Pancreas (tissue), 10 donors: ENCODE results near the gene F11R. TPM values are rescaled to one million over a fixed set of nuclear protein-coding genes. Genes with fewer than 3 reads are reported as not detected.

ENCODE experiments used
- ATAC-seq, 4 donors: fragments of 200-7000 bp; cut with Tn5 transposase; one replicate each; pipeline versions ENCODE4 v1.8.0 to v1.9.1; 2020; ENCODE audit warnings: mild to moderate bottlenecking in 4 of 4, moderate library complexity in 4 of 4
- DNase-seq, 6 donors: peaks; one replicate each; pipeline ENCODE4 v3.0.0-alpha.2; 2020
- FAIRE-seq: peaks from 2 replicates; lab custom pipeline; 2012; peaks lifted over from hg19 to GRCh38; lab: Jason Lieb, UNC
- H3K27ac ChIP-seq, 4 donors: fragments of 200-600 bp; sonication (generic); 1 replicate in 3 of 4; 2 replicates in 1 of 4; pipeline versions ENCODE4 v1.5.0 to v1.8.0; 2020
- H3K27me3 ChIP-seq, 4 donors: fragments of 200-600 bp; one replicate each; pipeline ENCODE4 v1.8.0; 2021
- H3K36me3 ChIP-seq, 3 donors: fragments of 200-600 bp; sonication (generic) in 1 of 3; one replicate each; pipeline versions ENCODE4 v1.5.0 to v1.8.0; 2020 to 2021
- H3K4me1 ChIP-seq, 3 donors: fragments of 200-600 bp; one replicate each; pipeline ENCODE4 v1.8.0; 2021
- H3K4me3 ChIP-seq, 4 donors: fragments of 200-600 bp; sonication (generic) in 2 of 4; one replicate each; pipeline versions ENCODE4 v1.5.0 to v1.8.0; 2020 to 2021
- H3K9me3 ChIP-seq, 4 donors: fragments of 200-600 bp; one replicate each; pipeline ENCODE4 v1.8.0; 2021
- CTCF ChIP-seq, 4 donors: fragments of 200-600 bp; sonication (generic) in 3 of 4; IDR thresholded peaks; one replicate each; pipeline versions ENCODE4 v1.5.0 to v1.8.0; 2021; ENCODE audit warnings: antibody characterized with exemption in 4 of 4
- WGBS, 2 donors: extraction: QIAGEN DNeasy Blood & Tissue Kit; methylation state at CpG; one replicate each; pipeline ENCODE4 v1.1.7; 2013; 5-methylcytosine and 5-hydroxymethylcytosine counted together
- intact Hi-C, 3 donors: fragments of 100-400 bp; cut with DNase I; formaldehyde crosslinking; loops; one replicate each; pipeline versions ENCODE4 v1.11.1 to v1.14.2; 2022
- polyA plus RNA-seq, 2 donors: library from polyadenylated mRNA; stranded (reverse); fragments of 200-250 nt; gene quantifications; one replicate each; pipeline ENCODE4 v1.2.3, GENCODE V29; 2013
- total RNA-seq, 6 donors: library from RNA; stranded (reverse); fragmentation: NEBNext Ultra II Directional in 4 of 6; extraction: Animal tissue kit (Norgen Biotek cat#: 25700) in 4 of 6; gene quantifications; one replicate each; pipeline versions ENCODE4 v1.2.1 to v1.2.4, GENCODE V29; 2021 to 2023
- donor health status: healthy with polysubstance abuse.
- donor health status: DM: no; HTN: no; CAD: no; lungs with moderate emphysema.
- donor health status: DM: no; HTN: no; CAD: no.
- donor health status: control.
- donor health status: control.
- donor health status: Bipolar disorder and iron deficiency.
- donor health status: DM: yes; HTN: yes; CAD: no.
- donor health status: DM: no; HTN: no; CAD: no.
- donor health status: DM: no; HTN: no; CAD: no.
- donor health status: DM: yes; HTN: yes; CAD: no.

The F11R gene
- total and polyA plus RNA-seq, 8 donors = 22.7 to 59.5 (median 36.9) TPM

GRCh38 chr1:161047436-161048420 lies 26.8 kb upstream of the F11R start:
- ATAC-seq = no peak
- Histone ChIP-seq H3K27ac (peak overlapping the region in 1 of 4 donors; percentile 95), H3K4me3 (no peak overlapping the region), H3K9me3 (no peaks in the 10 kb centered on the region), H3K27me3 (no peaks in the 10 kb centered on the region), H3K36me3 (peaks cover 0 to 3% (median 2%) of the 10 kb centered on the region in 3 donors), H3K4me1 (peaks cover 0 to 6% (median 6%) of the 10 kb centered on the region in 3 donors)
- no peak for FAIRE-seq
- intact Hi-C loops = no loop called here
- 93% methylated on average over 18 of the region's 18 CpGs for WGBS, 2 donors
- no peak for TF ChIP-seq CTCF (IDR thresholded peaks at IDR 0.05)
- peak in 1 of 6 donors; percentile 61 for DNase-seq

GRCh38 chr1:161046605-161047228 lies 25.8 kb upstream of the F11R start:
- no peaks in the 10 kb centered on the region for H3K9me3 ChIP-seq
- H3K27me3 ChIP-seq = no peaks in the 10 kb centered on the region
- ATAC-seq (no peak), FAIRE-seq (no peak), DNase-seq (no peak)
- H3K4me1 ChIP-seq = peaks cover 0 to 6% (median 6%) of the 10 kb centered on the region in 3 donors
- WGBS, 2 donors = 44 to 56% methylated on average over 2 of the region's 2 CpGs
- peak overlapping the region in 3 of 4 donors; percentile 10 to 93 (median 92) for H3K4me3 ChIP-seq
- peaks cover 0 to 13% (median 11%) of the 10 kb centered on the region in 3 donors for H3K36me3 ChIP-seq
- intact Hi-C loops = no loop called here
- H3K27ac ChIP-seq = peak overlapping the region; percentile 84 to 95 (median 84)
- TF ChIP-seq CTCF (IDR thresholded peaks at IDR 0.05) = no peak

GRCh38 chr1:161045736-161046604 lies 25.0 kb upstream of the F11R start, which contains the start of gene USF1:
Gene USF1, minus strand, starts transcription at chr1:161045977. Its CDS starts 2,702 bp downstream, at chr1:161043275.
- ATAC-seq (peak; percentile 94 to 98 (median 96)), FAIRE-seq (peak; percentile 70), DNase-seq (peak; percentile 90 to 96 (median 92))
- intact Hi-C loops = no loop called here
- H3K36me3 ChIP-seq = peaks cover 0 to 20% (median 16%) of the 10 kb centered on the region in 3 donors
- 0 to 1% methylated on average over 29 of the region's 29 CpGs for WGBS, 2 donors
- H3K4me1 ChIP-seq = peaks cover 0 to 6% (median 6%) of the 10 kb centered on the region in 3 donors
- TF ChIP-seq CTCF (IDR thresholded peaks at IDR 0.05) = no peak
- no peaks in the 10 kb centered on the region for H3K27me3 ChIP-seq
- H3K9me3 ChIP-seq = no peaks in the 10 kb centered on the region
- peak within 1 kb of the TSS; percentile 80 to 96 (median 92) for H3K4me3 ChIP-seq
- peak within 1 kb of the TSS; percentile 84 to 95 (median 84) for H3K27ac ChIP-seq

- peak; percentile 55 to 70 (median 62) for ATAC-seq
- H3K27me3 ChIP-seq = no peaks in the 10 kb centered on the region
- H3K9me3 ChIP-seq = no peaks in the 10 kb centered on the region
- peak; percentile 54 to 76 (median 66) for DNase-seq
- no peak for FAIRE-seq
- 0 to 1% methylated on average over 41 to 48 of the region's 48 CpGs for WGBS, 2 donors
- H3K36me3 ChIP-seq = peaks cover 0 to 29% (median 16%) of the 10 kb centered on the region in 3 donors
- H3K4me3 ChIP-seq = peak overlapping the region; percentile 80 to 96 (median 92)
- intact Hi-C loops = no loop called here
- TF ChIP-seq CTCF (IDR thresholded peaks at IDR 0.05) = no peak
- peaks cover 0 to 6% (median 6%) of the 10 kb centered on the region in 3 donors for H3K4me1 ChIP-seq
- peak overlapping the region; percentile 84 to 95 (median 84) for H3K27ac ChIP-seq
These were observed 24.2 kb upstream of the F11R start for GRCh38 chr1:161044908-161045735.
